Fibroblast of lung (primary cell): ENCODE data around the gene HAVCR2.

Experiments used
- EZH2 ChIP-seq: IDR thresholded peaks from 2 replicates; pipeline ENCODE4 v1.5.1; 2012; ENCODE audit warnings: low read length, control low read depth, mild to moderate bottlenecking; ENCODE audit errors: missing control alignments
- TF ChIP-seq, protein P1 (sequence below), 2 donors: IDR thresholded peaks in 1 of 2; conservative IDR thresholded peaks in 1 of 2; 1 replicate in 1 of 2; 2 replicates in 1 of 2; pipeline ENCODE4 v1.5.1; 2011 to 2012; ENCODE audit warnings: low read length in 2 of 2, control low read depth in 1 of 2, inconsistent platforms in 1 of 2, low read depth in 1 of 2, mild to moderate bottlenecking in 1 of 2

DNA sequence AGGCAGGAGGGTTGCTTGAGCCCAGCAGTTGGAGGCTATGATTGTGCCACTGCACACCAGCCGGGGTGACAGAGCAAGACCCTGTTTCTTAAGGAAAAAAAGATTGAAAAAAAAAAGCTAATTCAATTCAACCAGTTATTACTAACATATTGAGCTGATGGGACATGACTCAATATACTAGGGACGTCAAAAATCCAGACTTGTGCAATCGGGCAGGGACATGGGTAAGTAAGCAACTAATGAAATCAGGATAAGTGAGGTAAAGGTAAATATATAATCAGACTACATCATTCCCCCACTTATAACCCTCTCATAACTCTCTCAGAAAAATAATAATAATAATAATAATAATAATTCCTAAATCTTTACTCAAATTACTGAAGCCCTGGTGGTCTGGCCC, 49.0 kb downstream of the HAVCR2 start:
- TF ChIP-seq, protein P1, sequence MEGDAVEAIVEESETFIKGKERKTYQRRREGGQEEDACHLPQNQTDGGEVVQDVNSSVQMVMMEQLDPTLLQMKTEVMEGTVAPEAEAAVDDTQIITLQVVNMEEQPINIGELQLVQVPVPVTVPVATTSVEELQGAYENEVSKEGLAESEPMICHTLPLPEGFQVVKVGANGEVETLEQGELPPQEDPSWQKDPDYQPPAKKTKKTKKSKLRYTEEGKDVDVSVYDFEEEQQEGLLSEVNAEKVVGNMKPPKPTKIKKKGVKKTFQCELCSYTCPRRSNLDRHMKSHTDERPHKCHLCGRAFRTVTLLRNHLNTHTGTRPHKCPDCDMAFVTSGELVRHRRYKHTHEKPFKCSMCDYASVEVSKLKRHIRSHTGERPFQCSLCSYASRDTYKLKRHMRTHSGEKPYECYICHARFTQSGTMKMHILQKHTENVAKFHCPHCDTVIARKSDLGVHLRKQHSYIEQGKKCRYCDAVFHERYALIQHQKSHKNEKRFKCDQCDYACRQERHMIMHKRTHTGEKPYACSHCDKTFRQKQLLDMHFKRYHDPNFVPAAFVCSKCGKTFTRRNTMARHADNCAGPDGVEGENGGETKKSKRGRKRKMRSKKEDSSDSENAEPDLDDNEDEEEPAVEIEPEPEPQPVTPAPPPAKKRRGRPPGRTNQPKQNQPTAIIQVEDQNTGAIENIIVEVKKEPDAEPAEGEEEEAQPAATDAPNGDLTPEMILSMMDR (conservative IDR thresholded peaks at IDR 0.05 in 1 of 2, IDR thresholded peaks at IDR 0.05 in 1 of 2; ENCODE audit: low read depth in 1 of 2, low read length in 2 of 2) = no peak
- no peak for TF ChIP-seq EZH2
